ENCODE measurements around the gene PHYHIPL.

PHYHIPL gene

DNA sequence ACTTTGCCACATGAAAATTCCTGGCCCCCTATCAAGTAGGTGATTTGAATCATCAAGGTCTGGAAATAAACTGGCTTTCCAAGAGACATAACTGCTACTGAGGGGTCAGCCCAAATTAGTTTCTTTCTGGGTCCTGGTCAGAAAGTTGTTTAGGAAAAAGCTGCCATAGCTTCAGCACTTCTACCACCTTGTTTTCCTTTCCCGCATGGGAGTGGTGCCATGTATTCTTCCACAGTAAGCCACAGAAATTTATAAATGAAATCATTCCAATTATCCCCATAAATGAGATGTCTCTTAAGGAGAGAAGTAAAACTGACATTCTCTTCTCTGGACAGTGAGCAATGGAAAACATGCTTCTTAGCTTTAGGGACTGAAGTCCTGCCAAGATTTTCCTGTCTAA lies 80.8 kb downstream of the PHYHIPL start:
- DNase-seq (ENCODE audit: low spot score), result no peak

DNA sequence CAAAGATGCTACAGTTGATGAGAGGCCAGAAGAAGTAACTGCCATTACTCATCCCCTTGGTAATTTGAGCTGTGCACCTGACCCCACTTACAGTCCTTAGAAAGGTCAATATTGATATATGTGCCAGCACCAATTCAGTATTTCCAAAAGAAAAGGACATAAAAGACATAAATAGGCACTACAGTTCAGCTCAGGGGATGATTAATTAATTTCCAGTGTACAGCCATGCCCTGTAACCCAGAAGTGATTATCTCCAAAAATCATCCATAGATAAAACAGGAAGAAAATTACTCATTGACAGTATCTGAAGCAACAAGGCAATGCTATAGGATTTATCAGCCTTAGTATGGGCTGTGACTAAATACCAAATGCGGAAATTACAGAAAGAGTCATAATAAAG lies 82.4 kb downstream of the PHYHIPL start:
- no peak for DNase-seq (ENCODE audit: low spot score)

DNA sequence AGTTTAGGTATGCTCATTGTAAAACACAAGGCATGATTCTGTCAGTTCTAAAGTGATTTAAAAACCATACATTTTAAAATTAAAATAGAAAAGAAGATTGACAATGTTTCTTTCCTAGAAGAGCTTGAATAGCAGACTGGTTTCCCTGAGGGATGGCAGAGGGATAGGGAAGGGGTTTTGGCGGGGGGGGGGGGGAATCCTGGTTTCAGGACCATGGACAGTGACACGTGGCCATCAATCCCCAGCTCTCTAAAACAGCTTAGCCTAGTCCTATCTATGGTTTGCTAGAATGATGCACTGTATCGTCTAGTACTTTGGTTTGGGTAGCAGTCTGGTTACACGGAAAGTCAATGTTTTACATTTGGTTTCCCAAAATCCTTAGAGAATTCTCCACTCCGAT lies 88.7 kb downstream of the PHYHIPL start:
- DNase-seq (ENCODE audit: low spot score), result no peak

DNA sequence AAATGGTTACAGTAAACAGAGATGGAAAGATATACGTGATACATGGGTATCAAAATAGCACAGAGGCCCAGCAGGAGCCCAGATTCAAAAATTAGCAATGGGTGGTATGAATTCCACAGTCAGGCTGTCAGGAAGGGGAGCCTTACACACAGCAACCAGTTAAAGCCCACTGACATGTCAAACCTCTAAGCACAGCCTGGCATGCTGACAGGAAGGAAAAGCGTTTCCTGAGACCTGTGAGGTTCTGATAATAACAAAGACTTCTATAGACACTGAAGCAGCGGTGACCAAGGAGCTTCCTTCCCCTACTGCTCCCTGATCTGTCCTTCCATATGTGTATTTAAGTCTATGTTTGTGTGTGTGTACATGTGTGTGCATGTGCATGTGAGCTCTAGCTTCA lies 89.9 kb downstream of the PHYHIPL start:
- DNase-seq (ENCODE audit: low spot score), result no peak

DNA sequence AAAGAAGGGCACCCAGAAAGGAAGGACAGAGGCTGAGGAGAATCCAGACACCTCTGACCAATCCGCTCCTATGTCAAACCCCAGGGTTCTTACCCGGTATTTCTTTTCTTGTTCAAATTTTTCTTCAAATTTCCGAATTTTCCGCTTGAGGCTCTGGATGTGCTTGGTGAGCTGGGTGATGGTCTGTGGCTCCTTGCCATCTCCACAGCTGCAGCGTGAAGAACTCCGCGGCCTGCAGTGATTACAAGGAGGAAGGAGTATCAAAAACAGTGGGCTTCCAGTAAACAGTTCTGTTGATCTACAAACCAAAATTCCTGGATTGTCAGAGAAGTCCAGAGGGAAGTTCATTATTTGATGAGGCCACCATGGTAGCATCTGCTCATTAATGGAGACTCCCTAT lies 92.0 kb downstream of the PHYHIPL start:
- no peak for DNase-seq (ENCODE audit: low spot score)

GRCh38 chr10:59269651-59270050 lies 93.2 kb downstream of the PHYHIPL start:
- DNase-seq (ENCODE audit: low spot score), result no peak

DNA sequence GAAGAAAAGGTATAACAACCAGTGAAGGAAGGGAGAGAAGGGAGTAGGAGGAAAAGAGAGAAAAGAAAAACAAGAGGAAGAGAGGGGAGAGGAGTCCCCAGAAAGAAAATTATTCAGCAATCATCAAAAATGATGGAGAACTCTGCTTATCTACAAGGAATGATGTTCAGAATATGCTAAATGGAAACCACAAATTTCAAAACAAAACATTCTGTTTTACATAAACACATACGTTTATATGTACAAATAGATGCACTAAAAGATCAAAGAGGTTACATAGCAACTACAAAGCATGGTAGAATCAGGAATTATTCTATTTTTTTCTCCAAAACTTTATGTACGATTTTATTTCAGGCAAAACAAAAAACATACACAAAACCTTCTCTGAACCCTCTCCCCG lies 94.0 kb downstream of the PHYHIPL start:
- DNase-seq (ENCODE audit: low spot score), result no peak

GRCh38 chr10:59271160-59271559 lies 94.7 kb downstream of the PHYHIPL start:
- no peak for DNase-seq (ENCODE audit: low spot score)

DNA sequence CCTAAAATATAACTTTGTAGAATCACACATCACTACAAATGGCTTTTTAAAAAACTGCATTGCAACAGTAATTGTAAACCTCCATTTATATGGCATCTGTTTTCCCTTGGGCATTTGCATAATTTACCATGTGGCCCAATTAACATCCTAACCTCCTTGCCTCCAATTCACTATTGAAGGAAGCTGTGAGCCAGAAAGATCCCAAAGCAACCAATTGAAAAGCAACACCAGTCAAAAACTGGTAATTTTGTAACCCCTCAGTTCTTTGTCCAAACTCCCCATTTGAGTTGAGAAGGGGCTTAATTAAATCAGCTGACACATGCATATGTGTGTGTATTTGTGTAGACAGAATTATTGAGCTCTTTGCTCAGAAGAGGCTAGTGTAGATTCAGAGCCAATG lies 95.6 kb downstream of the PHYHIPL start:
- no peak for DNase-seq (ENCODE audit: low spot score)

GRCh38 chr10:59273445-59273844 lies 97.0 kb downstream of the PHYHIPL start:
- DNase-seq (ENCODE audit: low spot score), result peak; percentile 16

DNA sequence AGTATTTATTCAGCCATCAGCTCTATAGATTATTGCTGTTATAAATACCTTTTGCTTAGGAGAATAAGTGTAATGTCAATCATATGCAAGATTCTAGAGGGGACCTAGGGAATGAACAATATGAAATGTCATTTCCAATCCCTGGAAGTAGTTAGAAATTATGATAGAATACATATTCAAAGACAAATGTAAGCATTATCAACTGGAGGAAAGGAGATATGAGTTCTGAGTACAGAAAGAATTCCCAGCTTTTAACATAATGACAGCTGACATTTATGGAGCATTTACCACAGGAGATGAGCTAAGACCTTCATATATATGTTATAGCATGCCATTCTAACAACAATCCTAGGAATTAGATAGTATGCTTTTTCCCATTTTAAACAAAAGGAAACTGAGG lies 99.7 kb downstream of the PHYHIPL start:
- DNase-seq (ENCODE audit: low spot score), result no peak

DNA sequence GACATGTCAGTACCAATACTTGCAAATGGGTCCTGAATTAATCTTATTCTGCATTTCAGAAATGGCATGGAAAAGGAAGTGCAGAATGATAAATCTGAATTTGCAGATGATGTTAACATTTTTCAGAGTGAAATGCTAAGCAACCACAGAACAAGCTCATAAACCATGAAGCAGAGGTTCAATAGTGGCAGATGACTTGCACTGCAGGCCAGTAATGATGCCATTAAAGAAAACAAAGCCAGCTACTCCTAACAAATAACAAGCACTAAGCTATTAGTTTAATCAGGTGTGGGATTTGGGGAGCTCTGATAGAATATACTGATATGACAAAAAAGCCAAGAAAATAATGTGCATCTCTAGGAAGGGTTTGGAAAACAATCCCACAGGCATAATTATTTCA lies 100.5 kb downstream of the PHYHIPL start:
- DNase-seq (ENCODE audit: low spot score), result no peak

- DNase-seq (ENCODE audit: low spot score), result no peak
Measured at GRCh38 chr10:59279476-59279875, 103.0 kb downstream of the PHYHIPL start.

GRCh38 chr10:59279991-59280505 lies 103.6 kb downstream of the PHYHIPL start:
- DNase-seq (ENCODE audit: low spot score), result no peak

DNA sequence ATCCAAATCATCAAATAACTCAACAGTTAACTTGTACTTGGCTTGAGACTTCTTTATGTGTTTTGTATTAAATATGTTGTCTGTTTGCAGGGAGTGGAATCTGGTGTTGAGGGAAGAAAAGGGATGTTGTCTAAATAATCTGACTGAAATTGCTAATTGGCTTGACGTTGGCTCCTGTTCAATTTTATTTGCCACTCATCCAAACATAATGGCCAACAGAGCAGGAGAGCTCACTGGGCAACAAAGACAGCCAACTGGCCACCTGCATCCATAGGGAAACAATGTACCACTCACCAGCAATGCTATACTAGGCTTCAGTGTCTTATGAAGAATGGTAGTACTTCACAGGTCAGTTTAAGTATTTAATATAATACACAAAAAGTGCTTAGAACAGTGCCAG lies 105.4 kb downstream of the PHYHIPL start:
- DNase-seq (ENCODE audit: low spot score), result no peak

- no peak for DNase-seq (ENCODE audit: low spot score)
Measured at GRCh38 chr10:59283456-59284091, 107.1 kb downstream of the PHYHIPL start.

- no peak for DNase-seq (ENCODE audit: low spot score)
Measured at GRCh38 chr10:59284118-59284975, 107.9 kb downstream of the PHYHIPL start.

DNA sequence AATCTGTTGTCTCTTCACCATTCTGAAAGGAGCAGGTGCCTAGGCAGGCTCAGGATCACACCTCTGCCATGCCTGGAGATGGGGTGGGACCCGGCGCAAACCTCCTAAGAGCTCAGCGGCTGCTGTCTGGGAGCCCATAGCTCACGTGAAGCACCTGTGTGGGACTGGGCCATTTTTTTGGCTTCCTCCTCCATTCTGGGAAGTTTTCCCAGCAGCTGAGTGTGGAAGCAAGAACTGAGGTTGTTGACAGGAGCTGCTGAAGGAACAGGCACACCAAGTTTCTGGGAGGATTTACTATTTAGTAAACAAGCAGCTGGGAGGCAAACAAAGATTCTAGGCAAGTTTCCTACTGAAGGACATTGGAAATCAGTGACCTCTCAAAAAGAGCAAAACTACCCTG lies 108.6 kb downstream of the PHYHIPL start:
- no peak for DNase-seq (ENCODE audit: low spot score)

- no peak for DNase-seq (ENCODE audit: low spot score)
Measured at GRCh38 chr10:59285848-59286247, 109.4 kb downstream of the PHYHIPL start.

GRCh38 chr10:59287587-59288255 lies 111.3 kb downstream of the PHYHIPL start:
- no peak for DNase-seq (ENCODE audit: low spot score)

GRCh38 chr10:59289853-59290252 lies 113.4 kb downstream of the PHYHIPL start:
- no peak for DNase-seq (ENCODE audit: low spot score)

GRCh38 chr10:59290448-59290847 lies 114.0 kb downstream of the PHYHIPL start:
- no peak for DNase-seq (ENCODE audit: low spot score)
